ENCODE measurements around the gene GJD2.

Gene GJD2

GRCh38 chr15:34721157-34721801 lies 33.5 kb downstream of the GJD2 start:
- H3K4me3 ChIP-seq (ENCODE audit: low read depth, low read length), result peak overlapping the region; percentile 27
- no peak for DNase-seq (ENCODE audit: low read depth)
- TF ChIP-seq, protein P1, sequence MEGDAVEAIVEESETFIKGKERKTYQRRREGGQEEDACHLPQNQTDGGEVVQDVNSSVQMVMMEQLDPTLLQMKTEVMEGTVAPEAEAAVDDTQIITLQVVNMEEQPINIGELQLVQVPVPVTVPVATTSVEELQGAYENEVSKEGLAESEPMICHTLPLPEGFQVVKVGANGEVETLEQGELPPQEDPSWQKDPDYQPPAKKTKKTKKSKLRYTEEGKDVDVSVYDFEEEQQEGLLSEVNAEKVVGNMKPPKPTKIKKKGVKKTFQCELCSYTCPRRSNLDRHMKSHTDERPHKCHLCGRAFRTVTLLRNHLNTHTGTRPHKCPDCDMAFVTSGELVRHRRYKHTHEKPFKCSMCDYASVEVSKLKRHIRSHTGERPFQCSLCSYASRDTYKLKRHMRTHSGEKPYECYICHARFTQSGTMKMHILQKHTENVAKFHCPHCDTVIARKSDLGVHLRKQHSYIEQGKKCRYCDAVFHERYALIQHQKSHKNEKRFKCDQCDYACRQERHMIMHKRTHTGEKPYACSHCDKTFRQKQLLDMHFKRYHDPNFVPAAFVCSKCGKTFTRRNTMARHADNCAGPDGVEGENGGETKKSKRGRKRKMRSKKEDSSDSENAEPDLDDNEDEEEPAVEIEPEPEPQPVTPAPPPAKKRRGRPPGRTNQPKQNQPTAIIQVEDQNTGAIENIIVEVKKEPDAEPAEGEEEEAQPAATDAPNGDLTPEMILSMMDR (conservative IDR thresholded peaks at IDR 0.05; ENCODE audit: low read depth, low read length), result no peak

GRCh38 chr15:34719695-34720094 lies 35.1 kb downstream of the GJD2 start:
- TF ChIP-seq, protein P1 (conservative IDR thresholded peaks at IDR 0.05; ENCODE audit: low read depth, low read length), result no peak
- DNase-seq (ENCODE audit: low read depth), result no peak
- no peak overlapping the region for H3K4me3 ChIP-seq (ENCODE audit: low read depth, low read length)

DNA sequence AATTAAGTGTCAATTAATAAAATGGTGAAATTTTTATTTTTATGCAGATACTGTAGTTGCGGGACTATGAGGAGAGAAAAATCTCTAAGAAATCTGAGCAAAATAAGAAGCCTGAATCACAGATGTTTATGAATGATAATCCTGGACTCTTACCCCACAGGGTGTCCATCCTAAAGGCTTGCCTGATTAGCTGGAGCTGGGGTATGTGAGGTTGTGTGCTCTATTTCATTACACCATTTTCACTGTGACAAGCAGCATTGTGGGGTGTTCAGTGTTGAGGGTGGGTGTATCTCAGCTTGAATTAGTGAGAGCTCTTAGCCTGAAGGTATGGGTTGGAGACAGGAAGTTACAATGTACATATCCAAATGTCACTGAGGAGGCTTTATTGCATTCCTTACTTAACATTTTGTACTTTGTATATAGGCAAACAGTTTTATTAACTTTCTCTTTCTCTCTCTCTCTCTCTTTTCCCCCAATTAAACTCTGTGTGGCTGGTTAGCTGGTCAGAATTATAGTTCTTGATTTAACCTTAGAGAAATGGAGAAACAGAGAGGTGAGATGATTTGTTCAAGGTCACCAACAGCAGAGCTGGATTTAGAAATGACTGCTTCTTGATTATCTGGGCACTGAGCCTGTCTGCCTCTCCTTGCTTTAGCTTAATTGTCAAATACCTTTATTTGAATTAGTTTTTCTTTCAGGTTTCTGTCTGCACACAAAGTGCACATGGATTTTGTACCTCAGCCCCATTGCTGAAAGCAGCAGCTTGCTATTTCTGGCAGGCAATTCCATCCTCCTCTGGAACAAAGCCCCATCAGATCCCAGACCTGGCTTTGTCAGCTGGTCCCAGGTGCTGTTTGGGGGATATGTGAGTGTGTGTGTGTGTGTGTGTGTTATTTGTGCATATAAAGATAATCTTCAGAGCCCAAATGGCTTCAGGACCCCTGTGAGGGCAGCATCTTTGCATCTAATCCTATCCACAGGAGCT lies 35.8 kb downstream of the GJD2 start:
- DNase-seq (ENCODE audit: low read depth), result no peak
- no peak overlapping the region for H3K4me3 ChIP-seq (ENCODE audit: low read depth, low read length)
- TF ChIP-seq, protein P1 (conservative IDR thresholded peaks at IDR 0.05; ENCODE audit: low read depth, low read length), result no peak

DNA sequence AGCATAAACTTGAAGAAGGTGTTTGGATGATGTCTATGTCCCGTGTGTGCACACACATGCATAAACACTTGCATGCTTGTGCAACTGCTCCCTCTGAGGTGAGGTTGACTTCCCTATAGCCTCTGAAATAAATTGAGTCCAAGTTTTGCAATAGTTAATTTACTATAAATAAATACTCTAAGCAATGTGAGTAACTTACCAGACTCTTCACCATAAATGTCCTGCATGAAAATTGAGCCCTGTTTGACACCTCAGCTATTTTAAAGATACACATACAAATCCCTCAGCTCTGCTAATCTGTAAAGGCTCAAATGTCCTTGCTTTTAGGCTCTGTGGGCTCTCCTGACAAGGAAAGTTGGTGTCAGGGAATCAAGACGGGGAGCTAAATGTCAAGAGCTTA lies 37.1 kb downstream of the GJD2 start:
- no peak for DNase-seq (ENCODE audit: low read depth)
- no peak overlapping the region for H3K4me3 ChIP-seq (ENCODE audit: low read depth, low read length)
- TF ChIP-seq, protein P1 (conservative IDR thresholded peaks at IDR 0.05; ENCODE audit: low read depth, low read length), result no peak

- DNase-seq (ENCODE audit: low read depth), result no peak
- TF ChIP-seq, protein P1 (conservative IDR thresholded peaks at IDR 0.05; ENCODE audit: low read depth, low read length), result no peak
- no peak overlapping the region for H3K4me3 ChIP-seq (ENCODE audit: low read depth, low read length)
Measured at GRCh38 chr15:34716111-34716510, 38.7 kb downstream of the GJD2 start.

DNA sequence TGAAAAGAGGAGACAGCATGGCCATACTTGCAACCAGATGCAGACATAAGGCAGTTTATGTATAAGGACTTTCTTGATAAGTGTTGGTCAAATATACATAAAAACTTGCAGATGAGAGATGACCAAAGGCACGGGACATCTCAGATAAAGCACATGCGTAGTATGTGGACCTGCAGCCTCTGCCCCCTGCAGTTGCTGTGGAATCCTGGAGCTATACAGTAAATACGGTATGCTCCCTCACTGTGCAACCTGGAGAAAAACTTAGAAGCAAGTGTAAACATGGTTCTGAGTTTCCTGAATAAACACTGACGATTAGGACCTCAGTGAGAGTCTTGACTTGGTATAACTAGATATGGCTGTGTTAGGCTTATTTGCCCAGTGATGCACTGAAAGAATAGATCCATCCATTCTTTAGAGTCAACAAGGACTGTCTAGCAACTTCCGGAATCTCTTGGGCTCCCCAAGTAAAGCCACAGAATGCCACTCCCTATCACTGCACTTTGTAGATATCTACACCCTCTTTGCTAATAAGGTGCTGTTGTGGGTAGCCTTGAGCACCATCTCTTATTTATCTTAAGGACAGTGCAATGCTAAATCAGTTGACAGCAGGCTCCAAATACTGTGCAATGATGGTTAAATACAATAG lies 40.2 kb downstream of the GJD2 start:
- no peak overlapping the region for H3K4me3 ChIP-seq (ENCODE audit: low read depth, low read length)
- TF ChIP-seq, protein P1 (conservative IDR thresholded peaks at IDR 0.05; ENCODE audit: low read depth, low read length), result no peak
- no peak for DNase-seq (ENCODE audit: low read depth)
